OCI-LY7 (cell line): ENCODE data around the gene RFX5. TPM values are rescaled to one million over a fixed set of nuclear protein-coding genes. Genes with fewer than 3 reads are reported as not detected.

Experiments
- BruUV-seq: library from RNA; stranded (reverse); fragments of 400-500 nt; replicated peaks from 2 replicates; lab custom pipeline; 2021; lab: Mats Ljungman, UMichigan
- CTCF ChIA-PET: fragments of 300-600 bp; sonication (Branson Sonifier 250); formaldehyde crosslinking; loops from one replicate; lab custom pipeline; 2022; ENCODE audit warnings: antibody characterized with exemption; ENCODE audit not compliant: unreplicated experiment; lab: Charles Lee
- POLR2A ChIA-PET: fragments of 300-600 bp; sonication (Branson Sonifier 250); formaldehyde crosslinking; loops from one replicate; lab custom pipeline; 2022; ENCODE audit warnings: antibody characterized with exemption; lab: Charles Lee
- DNase-seq: peaks from one replicate; pipeline ENCODE4 v3.0.0-alpha.2; 2015; ENCODE audit warnings: low spot score
- H2AFZ ChIP-seq: fragments of 200-600 bp; sonication (generic), shearing (Covaris generic); 2 replicates; pipeline ENCODE4 v1.6.1; 2014; ENCODE audit warnings: mild to moderate bottlenecking, antibody characterized with exemption, low read length, moderate library complexity
- H3K27ac ChIP-seq: fragments of 200-600 bp; sonication (generic); 2 replicates; pipeline ENCODE4 v1.5.1; 2014; ENCODE audit warnings: mixed run types, low read depth, mild to moderate bottlenecking, moderate library complexity, low read length, inconsistent platforms; ENCODE audit not compliant: poor library complexity, severe bottlenecking
- H3K36me3 ChIP-seq: fragments of 200-600 bp; sonication (generic); 2 replicates; pipeline ENCODE4 v1.6.1; 2014; ENCODE audit warnings: mild to moderate bottlenecking, antibody characterized with exemption, low read length, moderate library complexity, mixed read lengths; ENCODE audit not compliant: insufficient read depth
- H3K4me1 ChIP-seq: fragments of 200-600 bp; sonication (generic); 2 replicates; pipeline ENCODE4 v1.5.1; 2014; ENCODE audit warnings: mild to moderate bottlenecking, low read length; ENCODE audit not compliant: insufficient read depth, poor library complexity, severe bottlenecking
- H3K4me2 ChIP-seq: fragments of 200-600 bp; sonication (generic); 2 replicates; pipeline ENCODE4 v1.6.1; 2014; ENCODE audit warnings: mild to moderate bottlenecking, low read length
- H3K4me3 ChIP-seq: fragments of 200-600 bp; sonication (generic); 2 replicates; pipeline ENCODE4 v1.5.1; 2014; ENCODE audit warnings: mild to moderate bottlenecking, low read depth, low read length; ENCODE audit not compliant: poor library complexity, severe bottlenecking
- H3K79me2 ChIP-seq: fragments of 200-600 bp; sonication (generic); 2 replicates; pipeline ENCODE4 v1.6.1; 2016; ENCODE audit warnings: low read depth, mild to moderate bottlenecking, low read length, moderate library complexity, mixed read lengths; ENCODE audit not compliant: insufficient read depth
- H3K9me2 ChIP-seq: fragments of 200-600 bp; sonication (generic); 2 replicates; pipeline ENCODE4 v1.6.1; 2016; ENCODE audit warnings: mild to moderate bottlenecking, low read length, mixed read lengths; ENCODE audit not compliant: insufficient read depth
- H3K9me3 ChIP-seq: fragments of 200-600 bp; sonication (generic); 2 replicates; pipeline ENCODE4 v1.6.1; 2014; ENCODE audit warnings: mild to moderate bottlenecking, mixed run types, low read length, mixed read lengths
- H4K20me1 ChIP-seq: fragments of 200-600 bp; sonication (generic); 2 replicates; pipeline ENCODE4 v1.6.1; 2014; ENCODE audit warnings: mild to moderate bottlenecking, antibody characterized with exemption, low read length, moderate library complexity, mixed read lengths; ENCODE audit not compliant: insufficient read depth
- CTCF ChIP-seq: fragments of 200-600 bp; sonication (generic); conservative IDR thresholded peaks from 2 replicates; pipeline ENCODE4 v1.5.1; 2014; ENCODE audit warnings: mild to moderate bottlenecking, antibody characterized with exemption, low read length, moderate library complexity, mixed read lengths
- EZH2phosphoT487 ChIP-seq: fragments of 200-600 bp; sonication (generic); IDR thresholded peaks from 2 replicates; pipeline ENCODE4 v1.6.1; 2018; ENCODE audit warnings: low read depth, borderline replicate concordance, mild to moderate bottlenecking, mixed run types, antibody characterized with exemption, low read length, moderate library complexity, mixed read lengths
- intact Hi-C: fragments of 100-400 bp; cut with micrococcal nuclease; formaldehyde crosslinking; loops from one replicate; pipeline ENCODE4 v1.10.0; 2022; ENCODE audit not compliant: unreplicated experiment
- total RNA-seq, 2 experiments: library from RNA; depleted of rRNA in 1 of 2; stranded (reverse); fragments of >200 nt in 1 of 2; shearing (Covaris generic) in 1 of 2; gene quantifications; 2 replicates each; pipeline ENCODE4 v1.2.3, GENCODE V29; 2014 to 2022

The RFX5 gene
- total RNA-seq, 2 experiments from 2014 or later = 99.7 to 115 TPM

GRCh38 chr1:151324390-151324930 is 22.6 kb downstream of the RFX5 start:
- intact Hi-C loops = no loop called here
- no peaks in the 10 kb centered on the region for H4K20me1 ChIP-seq
- DNase-seq = no peak
- no TSS peak for BruUV-seq
- ChIA-PET CTCF (no interaction called here), POLR2A (interaction anchor here (1.7 kb wide), 1 partner anchor 15 kb away, joined by 5 read pairs; no protein-coding TSS in a partner anchor)
- no peak overlapping the region for H3K4me3 ChIP-seq
- no peak overlapping the region for H2AFZ ChIP-seq
- no peak overlapping the region for H3K4me2 ChIP-seq
- no peaks in the 10 kb centered on the region for H3K9me2 ChIP-seq
- H3K4me1 ChIP-seq = peaks cover 23% of the 10 kb centered on the region
- TF ChIP-seq CTCF = no peak
- TF ChIP-seq EZH2phosphoT487 = no peak
- no peak overlapping the region for H3K27ac ChIP-seq
- H3K36me3 ChIP-seq = peaks cover 47% of the 10 kb centered on the region
- H3K9me3 ChIP-seq = no peaks in the 10 kb centered on the region
- H3K79me2 ChIP-seq = peaks cover 17% of the 10 kb centered on the region

GRCh38 chr1:151318975-151319374 is 28.1 kb downstream of the RFX5 start:
- Histone ChIP-seq H3K79me2 (no peaks in the 10 kb centered on the region), H2AFZ (no peak overlapping the region), H3K36me3 (peaks cover 69% of the 10 kb centered on the region), H3K4me2 (no peak overlapping the region), H3K9me2 (no peaks in the 10 kb centered on the region), H3K4me1 (no peaks in the 10 kb centered on the region), H3K4me3 (no peak overlapping the region), H3K27ac (no peak overlapping the region), H3K9me3 (no peaks in the 10 kb centered on the region), H4K20me1 (no peaks in the 10 kb centered on the region)
- DNase-seq = no peak
- no TSS peak for BruUV-seq
- CTCF ChIA-PET = no interaction called here
- POLR2A ChIA-PET = no interaction called here
- TF ChIP-seq EZH2phosphoT487 = no peak
- no peak for TF ChIP-seq CTCF
- intact Hi-C loops = no loop called here

GRCh38 chr1:151315565-151316235 is 31.4 kb downstream of the RFX5 start:
- Histone ChIP-seq H2AFZ (no peak overlapping the region), H3K9me2 (no peaks in the 10 kb centered on the region), H3K4me3 (no peak overlapping the region), H3K36me3 (peaks cover 81% of the 10 kb centered on the region), H3K4me1 (no peaks in the 10 kb centered on the region), H3K4me2 (no peak overlapping the region), H3K27ac (no peak overlapping the region), H4K20me1 (no peaks in the 10 kb centered on the region), H3K9me3 (no peaks in the 10 kb centered on the region), H3K79me2 (no peaks in the 10 kb centered on the region)
- TF ChIP-seq EZH2phosphoT487 (no peak), CTCF (no peak)
- ChIA-PET POLR2A (interaction anchor here (2.6 kb wide), 1 partner anchor 11 kb away, joined by 11 read pairs; the partner anchor contains the start of gene PI4KB), CTCF (no interaction called here)
- intact Hi-C loops = no loop called here
- DNase-seq = no peak
- BruUV-seq = no TSS peak
